ENCODE measurements around the gene SYNM.

Gene SYNM

DNA sequence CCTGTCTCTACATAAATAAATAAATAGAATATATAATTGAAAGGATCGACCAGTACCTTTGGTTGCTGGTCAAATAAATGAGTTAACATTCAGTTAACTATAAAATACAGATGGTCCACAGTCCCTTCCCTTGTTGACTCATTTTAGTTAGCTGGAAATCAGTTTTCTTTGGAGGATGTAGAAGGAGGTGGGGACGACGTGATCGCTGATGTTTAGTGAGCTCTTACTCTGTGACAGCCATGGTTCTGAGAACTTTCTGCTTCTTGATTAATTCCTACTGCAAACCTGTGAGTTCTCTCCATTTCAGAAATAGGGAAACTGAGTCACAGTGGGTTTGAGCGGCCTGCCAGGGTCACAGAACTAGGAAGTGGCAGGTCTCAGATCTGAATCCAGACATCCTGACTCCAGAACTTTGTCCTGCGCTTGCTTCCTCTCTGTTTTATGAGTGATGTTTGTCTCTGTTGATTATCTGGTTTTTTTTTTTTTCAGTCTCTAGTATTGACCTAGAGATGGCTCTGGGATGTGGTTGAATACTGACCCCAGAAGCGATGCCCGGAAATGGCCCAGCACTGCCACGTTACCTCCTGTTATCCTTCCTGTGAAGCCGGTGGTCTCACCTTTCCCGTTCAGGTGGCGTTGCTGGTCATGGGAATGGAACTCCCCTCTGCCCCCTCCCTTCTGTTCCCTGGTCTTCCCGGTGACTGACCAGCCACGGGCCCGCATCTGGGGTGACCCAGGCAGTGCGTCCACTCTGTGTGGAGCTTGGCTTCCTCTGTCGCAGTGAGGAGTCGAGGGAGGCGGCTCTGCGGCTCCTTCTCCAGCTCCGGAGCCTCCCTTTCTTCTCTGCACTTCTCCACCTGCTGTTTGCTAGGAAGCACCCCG lies 18.2 kb downstream of the SYNM start:
- no peak for DNase-seq (ENCODE audit: low read depth, low spot score)

DNA sequence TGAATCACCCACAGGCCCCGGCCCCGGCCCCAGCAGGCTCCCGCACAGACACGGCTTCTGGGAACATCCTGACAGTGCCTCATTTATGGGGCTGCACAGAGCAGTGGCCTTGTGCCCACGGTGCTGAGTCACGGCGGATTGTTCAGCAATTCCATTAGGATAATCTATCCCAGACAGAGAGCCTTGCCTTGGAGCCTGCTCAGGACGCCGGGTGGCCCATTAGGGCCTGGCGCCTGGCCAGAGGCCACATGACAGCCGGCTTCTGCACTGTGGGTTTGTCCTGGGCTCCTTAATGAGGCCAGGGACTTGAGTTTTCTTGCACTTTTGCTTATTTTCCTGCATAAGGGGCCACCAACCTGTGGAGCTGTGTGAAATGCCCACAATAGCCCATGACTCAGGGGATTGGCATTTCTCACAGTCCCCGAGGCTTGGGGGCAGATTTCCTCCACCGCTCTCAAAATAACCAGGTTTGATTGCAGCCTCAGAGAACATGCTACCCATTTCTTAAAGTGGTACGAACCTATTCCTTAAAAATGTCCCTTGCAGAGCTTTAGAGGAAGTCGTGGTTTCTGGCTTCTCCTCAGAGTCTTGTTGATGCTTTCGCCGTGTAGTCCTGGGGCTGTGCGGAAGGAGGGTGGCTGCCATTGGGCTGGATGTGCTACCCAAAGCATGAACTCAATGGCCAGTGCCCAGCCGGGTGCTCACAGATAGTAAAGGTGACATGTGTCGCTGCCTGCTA lies 19.0 kb downstream of the SYNM start:
- DNase-seq (ENCODE audit: low read depth, low spot score): no peak

GRCh38 chr15:99124641-99125040 lies 19.8 kb downstream of the SYNM start:
- no peak for DNase-seq (ENCODE audit: low read depth, low spot score)

DNA sequence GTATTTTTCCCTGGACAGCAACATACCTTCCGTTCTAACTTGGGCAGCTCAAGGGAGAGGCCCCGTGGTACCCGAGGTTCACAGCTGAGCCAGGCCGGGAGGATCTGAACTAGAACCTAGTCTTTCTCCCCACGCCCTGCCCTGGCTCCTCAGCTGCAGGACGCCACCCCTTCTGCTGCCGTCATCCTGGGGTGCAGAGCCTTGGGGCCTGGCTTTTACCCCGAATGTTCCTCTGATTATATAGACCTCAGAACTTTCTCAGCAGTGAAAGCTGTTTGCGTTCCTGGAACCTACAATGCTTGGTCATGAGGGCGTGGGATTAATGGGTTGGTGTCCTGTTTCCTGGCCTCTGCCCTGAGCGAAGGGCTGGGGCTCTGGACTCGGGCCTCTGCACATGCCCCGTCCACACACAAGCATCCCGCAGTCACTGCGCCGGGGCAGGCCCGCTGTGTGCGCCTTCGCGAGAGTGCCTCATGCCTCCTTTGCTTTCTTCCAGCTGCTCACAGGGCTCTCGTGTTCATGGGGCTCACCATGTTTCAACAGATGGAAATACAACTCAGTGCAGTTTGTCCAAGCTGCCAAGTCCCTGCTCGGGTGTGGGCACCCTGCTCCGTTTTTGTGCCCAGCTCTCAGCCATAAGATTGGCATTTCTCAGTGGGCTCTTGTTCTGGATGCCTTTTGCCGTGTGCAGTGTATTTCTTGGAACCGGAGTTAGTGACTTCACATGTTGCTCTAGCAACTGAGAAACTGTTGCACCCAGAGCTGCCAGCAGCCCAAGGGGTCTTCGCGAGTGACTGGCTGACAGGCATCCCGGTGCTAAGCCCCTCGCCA lies 20.4 kb downstream of the SYNM start:
- DNase-seq (ENCODE audit: low read depth, low spot score): no peak

- DNase-seq (ENCODE audit: low read depth, low spot score): no peak
Measured at GRCh38 chr15:99126131-99126588, 21.3 kb downstream of the SYNM start.

- no peak for DNase-seq (ENCODE audit: low read depth, low spot score)
Measured at GRCh38 chr15:99126930-99127329, 22.1 kb downstream of the SYNM start.

- no peak for DNase-seq (ENCODE audit: low read depth, low spot score)
Measured at GRCh38 chr15:99127773-99128172, 22.9 kb downstream of the SYNM start.

DNA sequence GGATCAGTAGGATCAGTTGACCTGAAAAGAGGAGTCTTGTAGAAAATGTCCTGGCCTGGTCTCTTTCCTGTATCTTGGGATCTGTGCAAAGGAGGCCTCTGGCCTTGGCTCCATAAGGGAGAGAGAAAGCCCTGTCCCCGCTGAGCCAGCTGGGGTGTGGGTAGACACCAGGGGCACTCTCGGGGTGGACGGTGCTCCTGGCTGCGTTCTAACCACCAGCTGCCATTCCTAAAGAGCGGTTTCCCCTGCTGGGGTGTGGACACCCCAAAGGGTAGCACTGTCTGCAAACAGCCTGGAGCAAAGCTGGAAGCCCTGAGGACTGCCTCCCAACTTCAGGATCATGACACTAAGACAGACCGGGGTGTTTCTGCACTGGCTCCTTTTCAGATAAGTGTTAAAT lies 23.5 kb downstream of the SYNM start:
- DNase-seq (ENCODE audit: low read depth, low spot score): no peak

GRCh38 chr15:99129644-99130043 lies 24.8 kb downstream of the SYNM start:
- DNase-seq (ENCODE audit: low read depth, low spot score): no peak

DNA sequence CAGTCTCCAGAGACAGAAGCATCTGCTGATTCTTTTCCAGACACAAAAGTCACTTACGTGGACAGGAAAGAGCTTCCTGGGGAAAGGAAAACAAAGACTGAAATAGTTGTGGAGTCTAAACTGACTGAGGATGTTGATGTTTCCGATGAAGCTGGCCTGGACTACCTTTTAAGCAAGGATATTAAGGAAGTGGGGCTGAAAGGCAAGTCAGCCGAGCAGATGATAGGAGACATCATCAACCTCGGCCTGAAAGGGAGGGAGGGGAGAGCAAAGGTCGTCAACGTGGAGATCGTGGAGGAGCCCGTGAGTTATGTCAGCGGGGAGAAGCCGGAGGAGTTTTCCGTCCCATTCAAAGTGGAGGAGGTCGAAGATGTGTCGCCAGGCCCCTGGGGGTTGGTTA lies 25.4 kb downstream of the SYNM start:
- no peak for DNase-seq (ENCODE audit: low read depth, low spot score)

DNA sequence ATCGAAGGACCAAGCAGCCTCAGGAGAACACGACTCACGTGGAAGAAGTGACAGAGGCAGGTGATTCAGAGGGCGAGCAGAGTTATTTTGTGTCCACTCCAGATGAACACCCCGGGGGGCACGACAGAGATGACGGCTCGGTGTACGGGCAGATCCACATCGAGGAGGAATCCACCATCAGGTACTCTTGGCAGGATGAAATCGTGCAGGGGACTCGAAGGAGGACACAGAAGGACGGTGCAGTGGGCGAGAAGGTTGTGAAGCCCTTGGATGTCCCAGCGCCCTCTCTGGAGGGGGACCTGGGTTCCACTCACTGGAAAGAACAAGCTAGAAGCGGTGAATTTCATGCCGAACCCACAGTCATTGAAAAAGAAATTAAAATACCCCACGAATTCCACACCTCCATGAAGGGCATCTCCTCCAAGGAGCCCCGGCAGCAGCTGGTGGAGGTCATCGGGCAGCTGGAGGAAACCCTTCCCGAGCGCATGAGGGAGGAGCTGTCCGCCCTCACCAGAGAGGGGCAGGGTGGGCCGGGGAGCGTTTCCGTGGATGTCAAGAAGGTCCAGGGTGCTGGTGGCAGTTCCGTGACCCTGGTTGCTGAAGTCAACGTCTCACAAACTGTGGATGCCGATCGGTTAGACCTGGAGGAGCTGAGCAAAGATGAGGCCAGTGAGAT lies 26.0 kb downstream of the SYNM start:
- DNase-seq (ENCODE audit: low read depth, low spot score): no peak

DNA sequence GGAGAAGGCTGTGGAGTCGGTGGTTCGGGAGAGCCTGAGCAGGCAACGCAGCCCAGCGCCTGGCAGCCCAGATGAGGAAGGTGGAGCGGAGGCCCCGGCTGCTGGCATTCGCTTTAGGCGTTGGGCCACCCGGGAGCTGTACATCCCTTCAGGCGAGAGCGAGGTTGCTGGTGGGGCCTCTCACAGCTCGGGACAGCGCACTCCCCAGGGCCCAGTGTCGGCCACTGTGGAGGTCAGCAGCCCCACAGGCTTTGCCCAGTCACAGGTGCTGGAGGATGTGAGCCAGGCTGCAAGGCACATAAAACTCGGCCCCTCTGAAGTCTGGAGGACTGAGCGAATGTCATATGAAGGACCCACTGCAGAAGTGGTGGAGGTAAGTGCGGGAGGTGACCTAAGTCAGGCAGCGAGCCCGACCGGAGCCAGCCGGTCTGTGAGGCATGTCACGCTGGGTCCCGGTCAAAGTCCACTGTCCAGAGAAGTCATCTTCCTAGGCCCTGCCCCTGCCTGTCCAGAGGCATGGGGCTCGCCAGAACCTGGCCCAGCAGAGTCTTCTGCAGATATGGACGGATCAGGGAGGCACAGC lies 26.7 kb downstream of the SYNM start:
- no peak for DNase-seq (ENCODE audit: low read depth, low spot score)

- DNase-seq (ENCODE audit: low read depth, low spot score): no peak
Measured at GRCh38 chr15:99132122-99132521, 27.2 kb downstream of the SYNM start.

- DNase-seq (ENCODE audit: low read depth, low spot score): no peak
Measured at GRCh38 chr15:99132634-99133287, 27.9 kb downstream of the SYNM start.

GRCh38 chr15:99134317-99134821 lies 29.5 kb downstream of the SYNM start:
- DNase-seq (ENCODE audit: low read depth, low spot score): no peak

- no peak for DNase-seq (ENCODE audit: low read depth, low spot score)
Measured at GRCh38 chr15:99135194-99135593, 30.3 kb downstream of the SYNM start.

DNA sequence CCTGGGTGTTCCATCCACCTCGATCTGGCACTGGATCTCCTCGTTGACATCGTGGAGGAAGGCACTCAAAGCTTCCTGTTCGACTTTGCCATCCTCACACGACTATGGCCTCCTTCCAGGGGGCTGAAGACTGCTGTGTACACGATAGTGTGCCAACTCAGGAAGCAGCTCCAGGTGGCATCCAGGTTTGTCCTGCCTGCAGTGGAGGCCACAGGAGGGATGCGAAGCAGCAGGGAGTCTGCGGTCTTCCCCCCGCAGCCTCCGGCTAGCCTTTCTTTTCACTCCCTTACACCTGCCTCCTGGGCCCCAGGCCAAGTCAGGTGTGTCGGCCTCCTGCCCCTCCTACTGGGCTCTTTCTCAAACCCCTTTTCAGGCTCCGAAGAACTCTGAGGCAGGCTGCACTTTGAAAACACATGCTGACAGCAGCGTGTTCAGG lies 32.2 kb downstream of the SYNM start:
- DNase-seq (ENCODE audit: low read depth, low spot score): no peak

- no peak for DNase-seq (ENCODE audit: low read depth, low spot score)
Measured at GRCh38 chr15:99137877-99138276, 33.0 kb downstream of the SYNM start.

GRCh38 chr15:99138491-99138982 lies 33.7 kb downstream of the SYNM start:
- DNase-seq (ENCODE audit: low read depth, low spot score): no peak

- DNase-seq (ENCODE audit: low read depth, low spot score): no peak
Measured at GRCh38 chr15:99139276-99139675, 34.4 kb downstream of the SYNM start.
